Measurements from ENCODE around the gene ABCG2. TPM values are rescaled to one million over a fixed set of nuclear protein-coding genes. Genes with fewer than 3 reads are reported as not detected.

The ABCG2 gene
- total RNA-seq, 4 donors from 2014 or later, result 0.72 to 5.1 (median 2.4) TPM

- Histone ChIP-seq H3K4me1 (peaks cover 3% of the 10 kb centered on the region), H3K4me3 (no peak overlapping the region), H3K9me3 (no peaks in the 10 kb centered on the region), H3K36me3 (no peaks in the 10 kb centered on the region), H3K27me3 (no peaks in the 10 kb centered on the region), H3K27ac (no peak overlapping the region)
- WGBS, result no CpG with 5 or more reads among the region's 2 CpGs
- no peak for DNase-seq (ENCODE audit: low spot score in 2 of 2)
- TF ChIP-seq POLR2AphosphoS5 (IDR thresholded peaks at IDR 0.05), result no peak
- TF ChIP-seq POLR2A (IDR thresholded peaks at IDR 0.05), result no peak
- TF ChIP-seq, protein P1, sequence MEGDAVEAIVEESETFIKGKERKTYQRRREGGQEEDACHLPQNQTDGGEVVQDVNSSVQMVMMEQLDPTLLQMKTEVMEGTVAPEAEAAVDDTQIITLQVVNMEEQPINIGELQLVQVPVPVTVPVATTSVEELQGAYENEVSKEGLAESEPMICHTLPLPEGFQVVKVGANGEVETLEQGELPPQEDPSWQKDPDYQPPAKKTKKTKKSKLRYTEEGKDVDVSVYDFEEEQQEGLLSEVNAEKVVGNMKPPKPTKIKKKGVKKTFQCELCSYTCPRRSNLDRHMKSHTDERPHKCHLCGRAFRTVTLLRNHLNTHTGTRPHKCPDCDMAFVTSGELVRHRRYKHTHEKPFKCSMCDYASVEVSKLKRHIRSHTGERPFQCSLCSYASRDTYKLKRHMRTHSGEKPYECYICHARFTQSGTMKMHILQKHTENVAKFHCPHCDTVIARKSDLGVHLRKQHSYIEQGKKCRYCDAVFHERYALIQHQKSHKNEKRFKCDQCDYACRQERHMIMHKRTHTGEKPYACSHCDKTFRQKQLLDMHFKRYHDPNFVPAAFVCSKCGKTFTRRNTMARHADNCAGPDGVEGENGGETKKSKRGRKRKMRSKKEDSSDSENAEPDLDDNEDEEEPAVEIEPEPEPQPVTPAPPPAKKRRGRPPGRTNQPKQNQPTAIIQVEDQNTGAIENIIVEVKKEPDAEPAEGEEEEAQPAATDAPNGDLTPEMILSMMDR (IDR thresholded peaks at IDR 0.05), result no peak
- TF ChIP-seq EP300 (IDR thresholded peaks at IDR 0.05), result no peak
These were observed 20.3 kb upstream of the ABCG2 start for GRCh38 chr4:88178626-88179231.

- 50% methylated on average over 3 of the region's 4 CpGs for WGBS
- Histone ChIP-seq H3K36me3 (no peaks in the 10 kb centered on the region), H3K27ac (no peak overlapping the region), H3K4me3 (no peak overlapping the region), H3K4me1 (peaks cover 3% of the 10 kb centered on the region), H3K9me3 (no peaks in the 10 kb centered on the region), H3K27me3 (no peaks in the 10 kb centered on the region)
- DNase-seq (ENCODE audit: low spot score in 2 of 2), result no peak
- TF ChIP-seq POLR2AphosphoS5 (IDR thresholded peaks at IDR 0.05), result no peak
- TF ChIP-seq, protein P1 (IDR thresholded peaks at IDR 0.05), result no peak
- TF ChIP-seq EP300 (IDR thresholded peaks at IDR 0.05), result no peak
- TF ChIP-seq POLR2A (IDR thresholded peaks at IDR 0.05), result no peak
These were observed 19.7 kb upstream of the ABCG2 start for GRCh38 chr4:88177983-88178625.

DNA sequence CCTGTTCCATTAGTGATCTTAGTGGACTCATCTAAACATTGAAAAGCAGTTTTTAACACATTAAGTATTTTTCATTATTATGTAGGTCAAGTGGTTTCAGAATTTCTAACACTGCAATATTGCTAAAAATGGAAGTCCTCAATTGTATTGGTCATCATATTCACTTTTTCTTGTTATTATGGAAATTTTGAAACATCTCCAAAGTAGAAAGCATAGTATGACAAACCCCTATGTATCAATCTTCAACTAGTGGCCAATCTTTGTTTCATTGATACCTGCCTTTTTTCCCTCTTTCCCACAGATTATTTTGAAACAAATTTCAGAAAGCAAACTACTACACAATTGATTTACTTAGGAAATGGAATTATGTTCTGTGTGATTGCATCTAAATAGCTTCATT is 14.5 kb upstream of the ABCG2 start:
- no peaks in the 10 kb centered on the region for H3K27me3 ChIP-seq
- peaks cover 1% of the 10 kb centered on the region for H3K4me1 ChIP-seq
- no peaks in the 10 kb centered on the region for H3K9me3 ChIP-seq
- no peak for DNase-seq (ENCODE audit: low spot score in 2 of 2)
- no peak overlapping the region for H3K4me3 ChIP-seq
- no peaks in the 10 kb centered on the region for H3K36me3 ChIP-seq
- TF ChIP-seq EP300 (IDR thresholded peaks at IDR 0.05) (no peak), POLR2A (IDR thresholded peaks at IDR 0.05) (no peak), POLR2AphosphoS5 (IDR thresholded peaks at IDR 0.05) (no peak)
- TF ChIP-seq, protein P1 (IDR thresholded peaks at IDR 0.05), result no peak
- H3K27ac ChIP-seq, result no peak overlapping the region

GRCh38 chr4:88171206-88171605 is 12.8 kb upstream of the ABCG2 start:
- Histone ChIP-seq H3K36me3 (no peaks in the 10 kb centered on the region), H3K4me1 (no peaks in the 10 kb centered on the region), H3K27ac (no peak overlapping the region), H3K9me3 (no peaks in the 10 kb centered on the region), H3K4me3 (no peak overlapping the region), H3K27me3 (no peaks in the 10 kb centered on the region)
- WGBS, result 67% methylated on average over 2 of the region's 2 CpGs
- TF ChIP-seq, protein P1 (IDR thresholded peaks at IDR 0.05), result no peak
- TF ChIP-seq POLR2A (IDR thresholded peaks at IDR 0.05), result no peak
- no peak for TF ChIP-seq POLR2AphosphoS5 (IDR thresholded peaks at IDR 0.05)
- no peak for TF ChIP-seq EP300 (IDR thresholded peaks at IDR 0.05)
- no peak for DNase-seq (ENCODE audit: low spot score in 2 of 2)

GRCh38 chr4:88169298-88169697 is 10.9 kb upstream of the ABCG2 start:
- Histone ChIP-seq H3K27me3 (no peaks in the 10 kb centered on the region), H3K36me3 (no peaks in the 10 kb centered on the region), H3K9me3 (no peaks in the 10 kb centered on the region), H3K4me3 (no peak overlapping the region), H3K4me1 (no peaks in the 10 kb centered on the region), H3K27ac (no peak overlapping the region)
- TF ChIP-seq EP300 (IDR thresholded peaks at IDR 0.05) (no peak), POLR2AphosphoS5 (IDR thresholded peaks at IDR 0.05) (no peak), POLR2A (IDR thresholded peaks at IDR 0.05) (no peak)
- TF ChIP-seq, protein P1 (IDR thresholded peaks at IDR 0.05), result no peak
- 87% methylated on average over 2 of the region's 2 CpGs for WGBS
- no peak for DNase-seq (ENCODE audit: low spot score in 2 of 2)

Data from suprapubic skin (tissue), 4 donors.